Right ventricle myocardium superior (tissue), 1 donor: Measurements from ENCODE around the gene ZNF335. TPM values are rescaled to one million over a fixed set of nuclear protein-coding genes. Genes with fewer than 3 reads are reported as not detected.

Experiments
- ATAC-seq: fragments of 200-7000 bp; cut with Tn5 transposase; one replicate; pipeline ENCODE4 v1.9.1; 2020; ENCODE audit warnings: mild to moderate bottlenecking; ENCODE audit not compliant: poor library complexity
- DNase-seq: peaks from one replicate; pipeline ENCODE4 v3.0.0-alpha.2; 2020
- intact Hi-C: fragments of 100-400 bp; cut with DNase I; formaldehyde crosslinking; loops from one replicate; pipeline ENCODE4 v1.11.2; 2022
- total RNA-seq: library from RNA; stranded (reverse); fragmentation: NEBNext Ultra II Directional; extraction: Animal tissue kit (Norgen Biotek cat#: 25700); gene quantifications from one replicate; pipeline ENCODE4 v1.2.1, GENCODE V29; 2021
- donor health status: DM: no; HTN: yes; CAD: no; lungs with severe emphysema.

The ZNF335 gene
- total RNA-seq, 1 donor from 2014 or later, result 7.6 TPM

- DNase-seq (no peak), ATAC-seq (no peak)
- intact Hi-C loops, result no loop called here
These were observed 46.0 kb downstream of the ZNF335 start for GRCh38 chr20:45925821-45926506.

- intact Hi-C loops, result no loop called here
- ATAC-seq, result peak; percentile 56
- DNase-seq, result peak; percentile 65
These were observed 47.4 kb downstream of the ZNF335 start for GRCh38 chr20:45924391-45925261.

- DNase-seq (no peak), ATAC-seq (no peak)
- intact Hi-C loops, result no loop called here
These were observed 50.4 kb downstream of the ZNF335 start for GRCh38 chr20:45921337-45922189.

GRCh38 chr20:45920462-45921336 is 51.3 kb downstream of the ZNF335 start:
- no peak for ATAC-seq
- intact Hi-C loops, result no loop called here
- DNase-seq, result no peak

- ATAC-seq (peak; percentile 80), DNase-seq (peak; percentile 90)
- intact Hi-C loops, result no loop called here
These were observed 52.2 kb downstream of the ZNF335 start for GRCh38 chr20:45919542-45920399.

- intact Hi-C loops, result no loop called here
- DNase-seq (no peak), ATAC-seq (no peak)
These were observed 53.0 kb downstream of the ZNF335 start for GRCh38 chr20:45918779-45919537.

- DNase-seq (no peak), ATAC-seq (peak; percentile 45)
- intact Hi-C loops, result no loop called here
These were observed 53.7 kb downstream of the ZNF335 start for GRCh38 chr20:45918182-45918737.

GRCh38 chr20:45917790-45918141 is 54.2 kb downstream of the ZNF335 start:
- intact Hi-C loops, result no loop called here
- DNase-seq (no peak), ATAC-seq (peak; percentile 29)

GRCh38 chr20:45913116-45913515 is 58.9 kb downstream of the ZNF335 start:
- ATAC-seq (no peak), DNase-seq (no peak)
- intact Hi-C loops, result no loop called here

GRCh38 chr20:45912344-45912682 is 59.7 kb downstream of the ZNF335 start:
- ATAC-seq (no peak), DNase-seq (no peak)
- intact Hi-C loops, result no loop called here

- ATAC-seq (peak; percentile 75), DNase-seq (peak; percentile 89)
- intact Hi-C loops, result no loop called here
These were observed 60.3 kb downstream of the ZNF335 start, which contains the start of gene PLTP for GRCh38 chr20:45911486-45912343. Gene PLTP (minus strand): TSS chr20:45912155. CDS start chr20:45911452, 703 bp downstream.

GRCh38 chr20:45910670-45911485 is 61.1 kb downstream of the ZNF335 start:
- ATAC-seq, result peak; percentile 90
- peak; percentile 97 for DNase-seq
- intact Hi-C loops, result no loop called here

GRCh38 chr20:45909817-45910669 is 62.0 kb downstream of the ZNF335 start:
- intact Hi-C loops, result no loop called here
- DNase-seq (no peak), ATAC-seq (no peak)

- DNase-seq (no peak), ATAC-seq (no peak)
- intact Hi-C loops, result no loop called here
These were observed 62.6 kb downstream of the ZNF335 start for GRCh38 chr20:45909336-45909808.
